Measurements from ENCODE around the gene CMYA5.

The CMYA5 gene

DNA sequence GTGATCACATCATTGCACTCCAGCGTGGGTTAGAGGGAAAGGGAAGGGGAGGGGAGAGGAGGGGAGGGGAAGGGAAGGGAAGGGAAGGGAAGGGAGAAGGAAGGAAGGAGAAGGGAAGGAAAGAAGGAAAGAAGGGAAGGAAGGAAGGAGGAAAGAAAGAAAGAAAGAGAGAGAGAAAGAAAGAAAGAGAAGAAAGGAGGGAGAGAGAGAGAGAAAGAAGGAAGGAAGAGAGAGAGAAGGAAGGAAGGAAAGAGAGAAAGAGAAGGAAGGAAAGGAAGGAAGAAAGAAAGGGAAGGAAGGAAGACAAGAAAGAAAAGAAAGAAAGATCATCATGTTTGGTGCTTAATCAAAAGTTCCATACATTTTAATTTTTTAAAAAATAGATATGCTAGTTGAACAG lies 136.2 kb downstream of the CMYA5 start (continued):
- no peak for TF ChIP-seq TSHZ2 (CRISPR knock-in tag; IDR thresholded peaks at IDR 0.05)
- TF ChIP-seq ZFP30 (CRISPR knock-in tag; IDR thresholded peaks at IDR 0.05), result no peak

DNA sequence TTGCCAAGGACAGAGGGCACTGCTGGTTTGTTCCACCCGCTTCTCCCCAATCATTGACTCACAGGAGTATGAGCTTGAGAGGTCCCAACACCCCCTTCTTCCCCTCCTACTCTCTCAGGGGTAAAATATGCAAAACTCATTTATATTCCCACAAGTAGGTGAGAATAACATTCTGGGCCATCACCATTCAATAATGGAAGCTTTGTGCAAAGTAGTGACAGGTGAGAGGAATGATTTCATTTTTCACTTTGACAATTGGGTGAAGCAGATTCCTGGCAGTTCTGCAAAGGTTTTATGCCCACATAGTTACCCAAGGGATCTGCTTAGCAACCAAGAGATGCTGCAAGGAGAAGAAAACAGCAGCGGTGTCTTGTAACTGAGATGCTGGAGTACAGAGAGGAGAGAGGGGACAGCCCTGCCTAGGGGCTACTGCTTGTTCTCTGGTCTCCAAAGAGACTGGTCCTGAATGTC lies 137.6 kb downstream of the CMYA5 start:
- TF ChIP-seq ZC3H10 (CRISPR knock-in tag; IDR thresholded peaks at IDR 0.05) (no peak), OSR1 (CRISPR knock-in tag; IDR thresholded peaks at IDR 0.05) (no peak), ARNTL (CRISPR knock-in tag; IDR thresholded peaks at IDR 0.05; ENCODE audit: borderline replicate concordance, low read depth) (no peak), ZFP3 (CRISPR knock-in tag; IDR thresholded peaks at IDR 0.05) (no peak), PATZ1 (CRISPR knock-in tag; IDR thresholded peaks at IDR 0.05; ENCODE audit: borderline replicate concordance) (no peak), ZNF8 (CRISPR knock-in tag; IDR thresholded peaks at IDR 0.05) (no peak), ZNF70 (CRISPR knock-in tag; IDR thresholded peaks at IDR 0.05) (no peak), ISL1 (CRISPR knock-in tag; IDR thresholded peaks at IDR 0.05) (no peak), ZNF565 (CRISPR knock-in tag; conservative IDR thresholded peaks at IDR 0.05; ENCODE audit: low read depth) (no peak), RARB (CRISPR knock-in tag; IDR thresholded peaks at IDR 0.05) (no peak)
- no peak for ATAC-seq

GRCh38 chr5:79829260-79829659 lies 139.6 kb downstream of the CMYA5 start:
- TF ChIP-seq PPARA (CRISPR knock-in tag; IDR thresholded peaks at IDR 0.05; ENCODE audit: borderline replicate concordance) (no peak), TCF4 (CRISPR knock-in tag; IDR thresholded peaks at IDR 0.05; ENCODE audit: borderline replicate concordance) (no peak), ZNF70 (CRISPR knock-in tag; IDR thresholded peaks at IDR 0.05) (no peak), ZFP30 (CRISPR knock-in tag; IDR thresholded peaks at IDR 0.05) (no peak), TOX (CRISPR knock-in tag; IDR thresholded peaks at IDR 0.05; ENCODE audit: borderline replicate concordance) (no peak), OSR1 (CRISPR knock-in tag; IDR thresholded peaks at IDR 0.05) (no peak), PATZ1 (CRISPR knock-in tag; IDR thresholded peaks at IDR 0.05; ENCODE audit: borderline replicate concordance) (no peak), POU6F1 (CRISPR knock-in tag; IDR thresholded peaks at IDR 0.05; ENCODE audit: borderline replicate concordance, low read depth) (no peak), ESRRG (CRISPR knock-in tag; IDR thresholded peaks at IDR 0.05) (no peak), ZNF565 (CRISPR knock-in tag; conservative IDR thresholded peaks at IDR 0.05; ENCODE audit: low read depth) (no peak), ZNF8 (CRISPR knock-in tag; IDR thresholded peaks at IDR 0.05) (no peak), RARB (CRISPR knock-in tag; IDR thresholded peaks at IDR 0.05) (no peak), TSHZ2 (CRISPR knock-in tag; IDR thresholded peaks at IDR 0.05) (no peak)
- ATAC-seq, result peak; percentile 77
